Testis (tissue), 2 donors: ENCODE results near the gene PRKN.

Experiments
- POLR2A ChIP-seq: fragments of 450-650 bp; IDR thresholded peaks from one replicate; pipeline ENCODE4 v1.6.1; 2017; ENCODE audit warnings: antibody characterized with exemption, mild to moderate bottlenecking, moderate library complexity
- TF ChIP-seq, protein P1 (sequence below), 3 experiments: fragments of 450-650 bp in 2 of 3; fragments of 200-600 bp in 1 of 3; sonication (generic) in 1 of 3; IDR thresholded peaks; one replicate each; pipeline ENCODE4 v1.5.1; 2016 to 2019; ENCODE audit warnings: antibody characterized with exemption in 3 of 3, mild to moderate bottlenecking in 2 of 3, moderate library complexity in 1 of 3

DNA sequence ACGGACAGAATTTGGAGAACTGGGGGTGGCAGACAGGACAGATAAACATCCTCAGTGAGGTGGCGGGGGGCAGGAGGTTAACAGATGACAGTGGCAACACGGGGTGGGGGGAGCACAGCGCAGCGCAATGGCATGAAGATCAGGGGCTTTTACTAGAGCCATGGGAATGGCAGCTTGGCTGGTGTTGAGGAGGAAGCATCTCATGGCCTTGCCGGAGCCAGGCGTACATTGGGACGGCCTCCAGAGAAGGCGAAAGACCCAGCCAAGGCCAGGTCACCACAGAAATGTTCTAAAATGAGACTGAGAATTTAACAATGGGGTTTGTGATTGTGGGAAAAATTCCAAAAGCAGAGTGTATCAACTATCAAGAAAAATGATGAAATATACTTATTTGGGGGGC is 173.0 kb downstream of the PRKN start:
- no peak for TF ChIP-seq POLR2A
- TF ChIP-seq, protein P1, sequence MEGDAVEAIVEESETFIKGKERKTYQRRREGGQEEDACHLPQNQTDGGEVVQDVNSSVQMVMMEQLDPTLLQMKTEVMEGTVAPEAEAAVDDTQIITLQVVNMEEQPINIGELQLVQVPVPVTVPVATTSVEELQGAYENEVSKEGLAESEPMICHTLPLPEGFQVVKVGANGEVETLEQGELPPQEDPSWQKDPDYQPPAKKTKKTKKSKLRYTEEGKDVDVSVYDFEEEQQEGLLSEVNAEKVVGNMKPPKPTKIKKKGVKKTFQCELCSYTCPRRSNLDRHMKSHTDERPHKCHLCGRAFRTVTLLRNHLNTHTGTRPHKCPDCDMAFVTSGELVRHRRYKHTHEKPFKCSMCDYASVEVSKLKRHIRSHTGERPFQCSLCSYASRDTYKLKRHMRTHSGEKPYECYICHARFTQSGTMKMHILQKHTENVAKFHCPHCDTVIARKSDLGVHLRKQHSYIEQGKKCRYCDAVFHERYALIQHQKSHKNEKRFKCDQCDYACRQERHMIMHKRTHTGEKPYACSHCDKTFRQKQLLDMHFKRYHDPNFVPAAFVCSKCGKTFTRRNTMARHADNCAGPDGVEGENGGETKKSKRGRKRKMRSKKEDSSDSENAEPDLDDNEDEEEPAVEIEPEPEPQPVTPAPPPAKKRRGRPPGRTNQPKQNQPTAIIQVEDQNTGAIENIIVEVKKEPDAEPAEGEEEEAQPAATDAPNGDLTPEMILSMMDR (IDR thresholded peaks at IDR 0.05) = no peak
